NCI-H460 (cell line): Measurements from ENCODE around the gene LMNA. TPM values are rescaled to one million over a fixed set of nuclear protein-coding genes. Genes with fewer than 3 reads are reported as not detected.

ENCODE experiments used
- total RNA-seq: library from RNA; depleted of rRNA; stranded (reverse); fragments of >200 nt; shearing (Covaris generic); gene quantifications from 2 replicates; pipeline ENCODE4 v1.2.3, GENCODE V29; 2014; rRNA removed

Gene LMNA
- total RNA-seq, 1 experiment from 2014 or later: 315 TPM

Other genes with a start within 250 kb of the LMNA start
- gene RIT1, start 203.4 kb upstream of the LMNA start, total RNA-seq: 93.4 and 100.0 TPM in 2 replicates
- 64.7 and 86.5 TPM in 2 replicates for gene KHDC4, start 180.3 kb upstream of the LMNA start, total RNA-seq
- not detected in 2 replicates for gene RXFP4, start 173.1 kb upstream of the LMNA start, total RNA-seq
- gene ARHGEF2, start 136.2 kb upstream of the LMNA start, total RNA-seq: 318 and 324 TPM in 2 replicates
- gene SSR2, start 93.8 kb upstream of the LMNA start, total RNA-seq: 487 and 490 TPM in 2 replicates
- gene UBQLN4, start 60.9 kb upstream of the LMNA start, total RNA-seq: 44.6 and 45.5 TPM in 2 replicates
- 93.6 and 97.6 TPM in 2 replicates for gene LAMTOR2, start 59.9 kb upstream of the LMNA start, total RNA-seq
- gene RAB25, start 53.6 kb upstream of the LMNA start, total RNA-seq: not detected in 2 replicates
- gene MEX3A, start 32.2 kb upstream of the LMNA start, total RNA-seq: 2.8 and 3.0 TPM in 2 replicates
- 0.10 and 0.29 TPM in 2 replicates for gene SEMA4A, start 38.9 kb downstream of the LMNA start, total RNA-seq
- 18.4 and 19.1 TPM in 2 replicates for gene SLC25A44, start 79.4 kb downstream of the LMNA start, total RNA-seq
- gene PMF1, start 98.3 kb downstream of the LMNA start, total RNA-seq: 47.5 and 59.2 TPM in 2 replicates
- 0.50 TPM in 1 of 2 replicates, not detected in the other for gene BGLAP, start 127.5 kb downstream of the LMNA start, total RNA-seq
- gene PAQR6, start 133.3 kb downstream of the LMNA start, total RNA-seq: 1.4 and 2.5 TPM in 2 replicates
- gene SMG5, start 168.1 kb downstream of the LMNA start, total RNA-seq: 74.7 and 79.8 TPM in 2 replicates
- 11.3 and 13.3 TPM in 2 replicates for gene TMEM79, start 169.6 kb downstream of the LMNA start, total RNA-seq
- gene GLMP, start 181.0 kb downstream of the LMNA start, total RNA-seq: 50.5 and 62.2 TPM in 2 replicates
- not detected in 2 replicates for gene VHLL, start 184.6 kb downstream of the LMNA start, total RNA-seq
- gene CCT3, start 223.6 kb downstream of the LMNA start, total RNA-seq: 507 and 571 TPM in 2 replicates
- 0.67 and 1.4 TPM in 2 replicates for gene TSACC, start 223.8 kb downstream of the LMNA start, total RNA-seq